Muscle of leg (tissue), 16 donors: Measurements from ENCODE around the gene PCDHA6. TPM values are rescaled to one million over a fixed set of nuclear protein-coding genes. Genes with fewer than 3 reads are reported as not detected.
"Not testable (repeated sequence)": the region's sequence is repeated elsewhere in the genome, so short reads cannot be mapped to it uniquely, and the experiment has no call there.

Experiments used
- DNase-seq: peaks from one replicate; pipeline ENCODE4 v3.0.0; 2013
- H3K27ac ChIP-seq: one replicate; pipeline ENCODE4 v1.5.1; 2013; ENCODE audit warnings: mild to moderate bottlenecking, low read length, control low read depth
- H3K27me3 ChIP-seq: one replicate; pipeline ENCODE4 v1.6.1; 2013; ENCODE audit warnings: low read length; ENCODE audit not compliant: control insufficient read depth, insufficient read depth
- H3K36me3 ChIP-seq: one replicate; pipeline ENCODE4 v1.6.1; 2013; ENCODE audit warnings: low read length; ENCODE audit not compliant: control insufficient read depth, insufficient read depth
- H3K4me1 ChIP-seq: one replicate; pipeline ENCODE4 v1.6.1; 2013; ENCODE audit warnings: low read length; ENCODE audit not compliant: control insufficient read depth, insufficient read depth
- H3K4me3 ChIP-seq: one replicate; pipeline ENCODE4 v1.5.1; 2013; ENCODE audit warnings: low read length, control low read depth
- H3K9me3 ChIP-seq: replicated peaks from 2 replicates; pipeline ENCODE4 v1.6.1; 2013; ENCODE audit warnings: low read depth, low read length; ENCODE audit not compliant: control insufficient read depth
- WGBS: methylation state at CpG from one replicate; pipeline ENCODE4 v1.1.5; 2013; ENCODE audit warnings: missing lambda C conversion rate; ENCODE audit not compliant: insufficient coverage; 5-methylcytosine and 5-hydroxymethylcytosine counted together
- long read RNA-seq, 11 donors: transcript quantifications; one replicate each; lab custom pipeline, GENCODE V29; 2026
- polyA plus RNA-seq, 8 donors: library from polyadenylated mRNA; unstranded; fragments of 120-200 nt; gene quantifications; one replicate each; pipeline versions ENCODE4 v1.2.1 to v1.2.3, GENCODE V29; 2013; ENCODE audit warnings: inconsistent platforms in 1 of 8, low replicate concordance in 1 of 8; ENCODE audit not compliant: insufficient read length in 8 of 8, insufficient read depth in 1 of 8
- total RNA-seq: library from RNA; stranded (reverse); fragments of 120-200 nt; gene quantifications from one replicate; pipeline ENCODE4 v1.2.4, GENCODE V29; 2013

PCDHA6 gene
- total RNA-seq (0.09 TPM), polyA plus RNA-seq (under 1 TPM; 0.04 to 0.36 (median 0.13) TPM)
- long read RNA-seq, donor 1 = 0 reads
- long read RNA-seq, donor 2 = 0 reads
- long read RNA-seq, donor 3 = 0 reads
- long read RNA-seq, donor 4 = 0 reads
- long read RNA-seq, donor 5, partial matches to known transcripts = 0 of 1 reads
- long read RNA-seq, donor 5, other reads (novel, unspliced or antisense) = 0 of 1 reads
- long read RNA-seq, donor 6 = 0 reads
- long read RNA-seq, donor 7 = 0 reads
- long read RNA-seq, donor 8 = 0 reads
- long read RNA-seq, donor 9 = 0 reads
- long read RNA-seq, donor 10 = 0 reads
- long read RNA-seq, donor 11 = 0 reads

- no peaks in the 10 kb centered on the region for H3K36me3 ChIP-seq
- 11% methylated on average over 12 of the region's 27 CpGs for WGBS
- H3K9me3 ChIP-seq = peaks cover 12% of the 10 kb centered on the region
- H3K4me1 ChIP-seq = no peaks in the 10 kb centered on the region
- H3K4me3 ChIP-seq = no peak within 1 kb of the TSS
- H3K27ac ChIP-seq = no peak within 1 kb of the TSS
- DNase-seq = no peak
- H3K27me3 ChIP-seq = peaks cover 7% of the 10 kb centered on the region
These were observed at the start of gene PCDHA6 for GRCh38 chr5:140827704-140828361. Gene PCDHA6 (plus strand): TSS chr5:140827960. CDS start chr5:140828092, 132 bp downstream.

- no peak for DNase-seq
- no peaks in the 10 kb centered on the region for H3K36me3 ChIP-seq
- no peaks in the 10 kb centered on the region for H3K27me3 ChIP-seq
- H3K9me3 ChIP-seq = peaks cover 38% of the 10 kb centered on the region
- no peak overlapping the region for H3K27ac ChIP-seq
- H3K4me1 ChIP-seq = no peaks in the 10 kb centered on the region
- WGBS = no CpG with 5 or more reads among the region's 1 CpG
- no peak overlapping the region for H3K4me3 ChIP-seq
These were observed 47.2 kb upstream of the PCDHA6 start for GRCh38 chr5:140780512-140780911.

- H3K4me1 ChIP-seq = no peaks in the 10 kb centered on the region
- H3K27ac ChIP-seq = no peak within 1 kb of the TSS
- 23% methylated on average over 22 of the region's 29 CpGs for WGBS
- peaks cover 43% of the 10 kb centered on the region for H3K9me3 ChIP-seq
- no peaks in the 10 kb centered on the region for H3K36me3 ChIP-seq
- no peak for DNase-seq
- H3K27me3 ChIP-seq = peaks cover 7% of the 10 kb centered on the region
- H3K4me3 ChIP-seq = no peak within 1 kb of the TSS
These were observed 41.7 kb upstream of the PCDHA6 start, which contains the start of gene PCDHA1 for GRCh38 chr5:140785905-140786686. Gene PCDHA1 (plus strand): TSS chr5:140786140.

- H3K27me3 ChIP-seq, H3K27ac ChIP-seq, DNase-seq, H3K36me3 ChIP-seq, H3K4me3 ChIP-seq, H3K4me1 ChIP-seq: not testable (repeated sequence)
- 39% methylated on average over 44 of the region's 44 CpGs for WGBS
- peaks cover 32% of the 10 kb centered on the region for H3K9me3 ChIP-seq
These were observed 40.3 kb upstream of the PCDHA6 start for GRCh38 chr5:140787422-140787821.

- H3K27ac ChIP-seq, H3K27me3 ChIP-seq, H3K4me1 ChIP-seq, DNase-seq, H3K4me3 ChIP-seq, H3K36me3 ChIP-seq: not testable (repeated sequence)
- WGBS = 36% methylated on average over 70 of the region's 70 CpGs
- peaks cover 29% of the 10 kb centered on the region for H3K9me3 ChIP-seq
These were observed 39.8 kb upstream of the PCDHA6 start for GRCh38 chr5:140787849-140788504.

- Histone ChIP-seq H3K27ac (no peak overlapping the region), H3K4me1 (no peaks in the 10 kb centered on the region), H3K27me3 (peaks cover 9% of the 10 kb centered on the region), H3K9me3 (peaks cover 28% of the 10 kb centered on the region), H3K4me3 (no peak overlapping the region), H3K36me3 (no peaks in the 10 kb centered on the region)
- DNase-seq = no peak
- WGBS = no CpG with 5 or more reads among the region's 2 CpGs
These were observed 36.7 kb upstream of the PCDHA6 start for GRCh38 chr5:140791089-140791488.

- H3K27me3 ChIP-seq = peaks cover 2% of the 10 kb centered on the region
- no peaks in the 10 kb centered on the region for H3K36me3 ChIP-seq
- no peak within 1 kb of the TSS for H3K27ac ChIP-seq
- no peaks in the 10 kb centered on the region for H3K4me1 ChIP-seq
- DNase-seq = no peak
- H3K9me3 ChIP-seq = peaks cover 18% of the 10 kb centered on the region
- H3K4me3 ChIP-seq = no peak within 1 kb of the TSS
- WGBS = 20% methylated on average over 24 of the region's 27 CpGs
These were observed 33.0 kb upstream of the PCDHA6 start, which contains the start of gene PCDHA2 for GRCh38 chr5:140794595-140795258. Gene PCDHA2 (plus strand): TSS chr5:140794852.

GRCh38 chr5:140795259-140795641 lies 32.5 kb upstream of the PCDHA6 start:
- Histone ChIP-seq H3K27me3 (peaks cover 2% of the 10 kb centered on the region), H3K4me3 (no peak overlapping the region), H3K4me1 (no peaks in the 10 kb centered on the region), H3K27ac (no peak overlapping the region), H3K9me3 (peaks cover 18% of the 10 kb centered on the region), H3K36me3 (no peaks in the 10 kb centered on the region)
- no peak for DNase-seq
- 4% methylated on average over 5 of the region's 15 CpGs for whole genome bisulfite sequencing

- H3K9me3 ChIP-seq = peaks cover 18% of the 10 kb centered on the region
- not testable (repeated sequence) for H3K36me3 ChIP-seq, H3K4me1 ChIP-seq, DNase-seq, H3K4me3 ChIP-seq, H3K27ac ChIP-seq, H3K27me3 ChIP-seq
- 56% methylated on average over 69 of the region's 72 CpGs for WGBS
These were observed 31.6 kb upstream of the PCDHA6 start for GRCh38 chr5:140796072-140796717.
